ENCODE results near the gene GNAI3.

The GNAI3 gene

DNA sequence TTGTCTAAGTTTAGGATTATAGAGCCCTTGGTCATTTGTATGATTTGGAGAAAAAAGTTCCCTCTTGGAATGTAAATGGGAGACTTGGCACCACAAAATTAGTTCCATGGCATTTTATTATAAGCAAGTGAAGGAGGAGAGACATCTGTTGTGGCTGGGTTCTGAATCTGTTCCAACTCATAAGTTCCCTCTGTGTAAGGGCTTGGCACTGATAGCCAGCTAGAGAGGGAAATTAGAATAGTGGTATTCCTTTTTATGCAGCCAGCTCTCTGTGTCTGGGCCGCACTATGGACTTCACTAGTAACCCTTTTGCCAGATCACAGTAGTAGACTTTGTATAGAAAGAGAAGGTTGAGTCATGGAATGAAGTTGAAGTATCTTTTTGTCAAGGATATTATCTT lies 31.1 kb downstream of the GNAI3 start:
- TF ChIP-seq, protein P1, sequence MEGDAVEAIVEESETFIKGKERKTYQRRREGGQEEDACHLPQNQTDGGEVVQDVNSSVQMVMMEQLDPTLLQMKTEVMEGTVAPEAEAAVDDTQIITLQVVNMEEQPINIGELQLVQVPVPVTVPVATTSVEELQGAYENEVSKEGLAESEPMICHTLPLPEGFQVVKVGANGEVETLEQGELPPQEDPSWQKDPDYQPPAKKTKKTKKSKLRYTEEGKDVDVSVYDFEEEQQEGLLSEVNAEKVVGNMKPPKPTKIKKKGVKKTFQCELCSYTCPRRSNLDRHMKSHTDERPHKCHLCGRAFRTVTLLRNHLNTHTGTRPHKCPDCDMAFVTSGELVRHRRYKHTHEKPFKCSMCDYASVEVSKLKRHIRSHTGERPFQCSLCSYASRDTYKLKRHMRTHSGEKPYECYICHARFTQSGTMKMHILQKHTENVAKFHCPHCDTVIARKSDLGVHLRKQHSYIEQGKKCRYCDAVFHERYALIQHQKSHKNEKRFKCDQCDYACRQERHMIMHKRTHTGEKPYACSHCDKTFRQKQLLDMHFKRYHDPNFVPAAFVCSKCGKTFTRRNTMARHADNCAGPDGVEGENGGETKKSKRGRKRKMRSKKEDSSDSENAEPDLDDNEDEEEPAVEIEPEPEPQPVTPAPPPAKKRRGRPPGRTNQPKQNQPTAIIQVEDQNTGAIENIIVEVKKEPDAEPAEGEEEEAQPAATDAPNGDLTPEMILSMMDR (IDR thresholded peaks at IDR 0.05; ENCODE audit: insufficient read depth, missing control alignments) = no peak
- DNase-seq (ENCODE audit: insufficient read length, low spot score) (no peak), FAIRE-seq (no peak)

DNA sequence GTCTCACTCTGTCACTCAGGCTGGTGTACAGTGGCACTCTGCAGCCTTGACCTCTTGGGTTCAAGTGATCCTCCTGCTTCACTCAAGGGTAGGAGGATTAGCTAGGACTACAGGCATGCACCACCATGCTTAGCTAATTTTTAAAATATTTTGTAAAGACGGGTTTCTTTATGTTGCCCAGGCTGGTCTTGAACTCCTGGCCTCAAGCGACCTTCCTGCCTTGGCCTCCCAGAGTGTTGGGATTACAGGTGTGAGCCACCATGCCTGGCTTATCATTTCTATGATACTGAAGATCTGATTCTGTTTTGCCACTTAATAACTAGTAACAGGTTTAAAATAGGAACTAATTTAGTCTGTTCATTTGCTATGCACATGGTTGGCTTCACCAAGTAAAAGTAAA lies 33.6 kb downstream of the GNAI3 start:
- DNase-seq (ENCODE audit: insufficient read length, low spot score) (no peak), FAIRE-seq (no peak)
- TF ChIP-seq, protein P1 (IDR thresholded peaks at IDR 0.05; ENCODE audit: insufficient read depth, missing control alignments) = no peak

DNA sequence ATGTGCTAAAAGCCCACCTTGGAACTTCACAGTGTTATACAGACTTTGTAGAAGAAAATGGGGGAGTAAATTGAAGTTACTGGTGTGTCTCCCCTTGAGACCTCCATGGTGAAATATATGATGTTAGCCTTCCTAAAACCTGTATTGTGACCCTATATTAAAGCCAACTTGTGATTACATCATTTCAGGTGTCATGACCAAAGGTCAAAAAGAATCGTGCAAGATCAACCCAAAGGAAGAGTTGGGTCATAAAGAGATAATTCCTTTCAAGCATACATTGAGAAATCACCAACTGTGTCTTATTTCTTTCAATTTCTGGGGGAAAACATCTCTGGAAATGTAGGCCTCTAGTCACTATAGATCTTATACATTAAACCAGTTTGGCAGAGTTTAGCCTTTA lies 36.4 kb downstream of the GNAI3 start:
- FAIRE-seq (no peak), DNase-seq (ENCODE audit: insufficient read length, low spot score) (no peak)
- TF ChIP-seq, protein P1 (IDR thresholded peaks at IDR 0.05; ENCODE audit: insufficient read depth, missing control alignments) = no peak

DNA sequence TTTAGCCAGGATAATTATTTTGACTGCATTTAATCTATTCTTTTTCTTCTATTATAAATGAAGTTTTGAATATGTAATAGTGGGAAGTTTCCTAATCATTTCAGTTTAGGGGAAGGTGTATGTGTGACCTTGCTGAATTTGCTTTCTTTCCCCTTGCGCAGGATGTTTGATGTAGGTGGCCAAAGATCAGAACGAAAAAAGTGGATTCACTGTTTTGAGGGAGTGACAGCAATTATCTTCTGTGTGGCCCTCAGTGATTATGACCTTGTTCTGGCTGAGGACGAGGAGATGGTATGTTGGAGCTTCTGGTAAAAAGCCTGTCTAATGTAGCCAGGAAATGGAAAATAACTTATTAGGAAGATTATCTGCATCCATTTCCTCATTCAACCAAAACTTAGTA lies 37.6 kb downstream of the GNAI3 start:
- TF ChIP-seq, protein P1 (IDR thresholded peaks at IDR 0.05; ENCODE audit: insufficient read depth, missing control alignments) = no peak
- DNase-seq (ENCODE audit: insufficient read length, low spot score) = no peak
- FAIRE-seq = no peak

DNA sequence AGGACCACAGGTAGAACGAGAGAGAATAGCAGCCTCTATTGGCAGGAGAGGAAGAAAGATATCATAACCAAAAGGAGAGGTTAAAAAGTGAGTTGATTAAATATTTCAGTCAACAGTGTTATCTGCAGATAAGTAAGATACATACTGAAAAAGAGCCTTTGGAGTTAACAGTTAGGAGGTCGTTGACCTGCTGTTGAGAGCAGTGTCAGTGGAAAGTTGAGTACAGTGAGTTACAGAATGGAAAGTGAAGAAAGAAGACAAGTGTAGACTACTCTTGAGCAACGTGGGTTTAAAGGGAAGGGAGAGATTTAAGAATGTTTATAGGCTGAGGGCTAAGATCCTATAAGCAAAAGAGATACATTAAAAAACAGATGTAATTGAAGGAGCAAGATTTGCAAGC lies 40.8 kb downstream of the GNAI3 start:
- DNase-seq (ENCODE audit: insufficient read length, low spot score) (no peak), FAIRE-seq (no peak)
- TF ChIP-seq, protein P1 (IDR thresholded peaks at IDR 0.05; ENCODE audit: insufficient read depth, missing control alignments) = no peak

DNA sequence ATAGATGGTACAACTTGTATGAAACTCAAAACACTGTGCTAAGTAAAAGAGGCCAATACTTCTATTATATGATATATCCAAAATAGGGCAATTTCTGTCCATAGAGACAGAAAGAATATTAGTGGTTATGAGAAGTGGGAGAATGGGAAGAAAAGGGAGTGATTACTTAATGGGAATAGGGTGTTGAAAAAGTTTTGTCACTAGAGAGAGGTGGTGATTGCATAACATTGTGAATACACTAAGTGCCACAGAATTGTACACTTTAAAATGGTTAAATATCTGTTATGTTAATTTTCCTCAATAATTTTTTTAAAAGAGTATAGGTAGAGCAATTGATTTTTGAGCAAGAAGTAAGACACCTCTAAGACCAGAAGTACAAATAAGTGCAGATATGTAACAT lies 41.3 kb downstream of the GNAI3 start:
- TF ChIP-seq, protein P1 (IDR thresholded peaks at IDR 0.05; ENCODE audit: insufficient read depth, missing control alignments) = no peak
- no peak for FAIRE-seq
- no peak for DNase-seq (ENCODE audit: insufficient read length, low spot score)

DNA sequence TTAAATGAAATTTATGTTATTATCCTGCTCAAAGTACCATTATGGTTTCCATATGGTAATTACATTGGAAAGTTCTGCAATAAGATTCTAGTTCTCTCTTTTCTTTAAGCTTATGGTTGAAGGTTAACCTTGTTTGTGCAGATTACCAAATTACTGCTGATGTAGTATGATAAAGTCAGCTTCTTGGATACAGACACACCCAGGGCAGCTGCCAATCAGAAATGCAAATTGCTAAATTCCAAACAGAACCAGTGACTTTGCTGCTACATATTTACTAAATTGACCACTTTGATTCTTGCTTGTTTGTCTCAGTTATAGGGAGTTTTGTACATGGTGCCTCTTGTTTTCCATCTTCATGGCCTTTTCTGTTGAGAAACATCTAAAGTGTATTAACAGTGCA lies 44.5 kb downstream of the GNAI3 start:
- FAIRE-seq (no peak), DNase-seq (ENCODE audit: insufficient read length, low spot score) (no peak)
- TF ChIP-seq, protein P1 (IDR thresholded peaks at IDR 0.05; ENCODE audit: insufficient read depth, missing control alignments) = no peak

Measured in D721Med (cell line).